22Rv1 (cell line): Measurements from ENCODE around the gene THBS4.
"Not testable (repeated sequence)": the region's sequence is repeated elsewhere in the genome, so short reads cannot be mapped to it uniquely, and the experiment has no call there.

Experiments used
- H3K27ac ChIP-seq: fragments of 450-650 bp; 2 replicates; pipeline ENCODE4 v1.5.1; 2017
- CTCF ChIP-seq: fragments of 450-650 bp; IDR thresholded peaks from 2 replicates; pipeline ENCODE4 v1.5.1; 2017; ENCODE audit warnings: mild to moderate bottlenecking
- ZFX ChIP-seq: fragments of 450-650 bp; IDR thresholded peaks from 2 replicates; pipeline ENCODE4 v1.6.1; 2017; ENCODE audit warnings: antibody characterized with exemption, borderline replicate concordance

Gene THBS4

GRCh38 chr5:80106916-80107315 lies 71.8 kb downstream of the THBS4 start:
- H3K27ac ChIP-seq, result no peak overlapping the region

GRCh38 chr5:80109646-80110478 lies 74.7 kb downstream of the THBS4 start:
- TF ChIP-seq CTCF, result no peak
- no peak for TF ChIP-seq ZFX
- no peak overlapping the region for H3K27ac ChIP-seq

More at GRCh38 chr5:80106916-80107315, 71.8 kb downstream of the THBS4 start:
- no peak for TF ChIP-seq CTCF
- TF ChIP-seq ZFX, result no peak

GRCh38 chr5:80111376-80111990 lies 76.3 kb downstream of the THBS4 start:
- H3K27ac ChIP-seq, result not testable (repeated sequence)

- H3K27ac ChIP-seq, result no peak overlapping the region
- TF ChIP-seq ZFX (no peak), CTCF (no peak)
Measured at GRCh38 chr5:80114860-80115259, 79.7 kb downstream of the THBS4 start.

GRCh38 chr5:80116000-80116399 lies 80.9 kb downstream of the THBS4 start:
- H3K27ac ChIP-seq, result no peak overlapping the region
- TF ChIP-seq CTCF, result no peak
- no peak for TF ChIP-seq ZFX

GRCh38 chr5:80116465-80116864 lies 81.3 kb downstream of the THBS4 start:
- H3K27ac ChIP-seq, result no peak overlapping the region
- TF ChIP-seq CTCF (no peak), ZFX (no peak)

GRCh38 chr5:80117446-80117845 lies 82.3 kb downstream of the THBS4 start:
- H3K27ac ChIP-seq, result no peak overlapping the region
- no peak for TF ChIP-seq CTCF

GRCh38 chr5:80119372-80119771 lies 84.2 kb downstream of the THBS4 start:
- no peak for TF ChIP-seq ZFX
- TF ChIP-seq CTCF, result no peak

More at GRCh38 chr5:80119372-80119771, 84.2 kb downstream of the THBS4 start:
- H3K27ac ChIP-seq, result no peak overlapping the region
